GM20000 (cell line): ENCODE measurements around the gene NDUFS6.
"Not testable (repeated sequence)": the region's sequence is repeated elsewhere in the genome, so short reads cannot be mapped to it uniquely, and the experiment has no call there.

Experiments used
- DNase-seq: peaks from one replicate; pipeline ENCODE4 v3.0.0; 2012; ENCODE audit warnings: low spot score
- TF ChIP-seq, protein P1 (sequence below): IDR thresholded peaks from 2 replicates; pipeline ENCODE4 v1.5.1; 2012; ENCODE audit warnings: mild to moderate bottlenecking, control low read depth; ENCODE audit errors: extremely low read depth, missing control alignments

The NDUFS6 gene

GRCh38 chr5:1840071-1840547 lies 38.9 kb downstream of the NDUFS6 start:
- DNase-seq = no peak
- TF ChIP-seq, protein P1, sequence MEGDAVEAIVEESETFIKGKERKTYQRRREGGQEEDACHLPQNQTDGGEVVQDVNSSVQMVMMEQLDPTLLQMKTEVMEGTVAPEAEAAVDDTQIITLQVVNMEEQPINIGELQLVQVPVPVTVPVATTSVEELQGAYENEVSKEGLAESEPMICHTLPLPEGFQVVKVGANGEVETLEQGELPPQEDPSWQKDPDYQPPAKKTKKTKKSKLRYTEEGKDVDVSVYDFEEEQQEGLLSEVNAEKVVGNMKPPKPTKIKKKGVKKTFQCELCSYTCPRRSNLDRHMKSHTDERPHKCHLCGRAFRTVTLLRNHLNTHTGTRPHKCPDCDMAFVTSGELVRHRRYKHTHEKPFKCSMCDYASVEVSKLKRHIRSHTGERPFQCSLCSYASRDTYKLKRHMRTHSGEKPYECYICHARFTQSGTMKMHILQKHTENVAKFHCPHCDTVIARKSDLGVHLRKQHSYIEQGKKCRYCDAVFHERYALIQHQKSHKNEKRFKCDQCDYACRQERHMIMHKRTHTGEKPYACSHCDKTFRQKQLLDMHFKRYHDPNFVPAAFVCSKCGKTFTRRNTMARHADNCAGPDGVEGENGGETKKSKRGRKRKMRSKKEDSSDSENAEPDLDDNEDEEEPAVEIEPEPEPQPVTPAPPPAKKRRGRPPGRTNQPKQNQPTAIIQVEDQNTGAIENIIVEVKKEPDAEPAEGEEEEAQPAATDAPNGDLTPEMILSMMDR = no peak

GRCh38 chr5:1840741-1841521 lies 39.7 kb downstream of the NDUFS6 start:
- DNase-seq = no peak
- TF ChIP-seq, protein P1 = no peak

DNA sequence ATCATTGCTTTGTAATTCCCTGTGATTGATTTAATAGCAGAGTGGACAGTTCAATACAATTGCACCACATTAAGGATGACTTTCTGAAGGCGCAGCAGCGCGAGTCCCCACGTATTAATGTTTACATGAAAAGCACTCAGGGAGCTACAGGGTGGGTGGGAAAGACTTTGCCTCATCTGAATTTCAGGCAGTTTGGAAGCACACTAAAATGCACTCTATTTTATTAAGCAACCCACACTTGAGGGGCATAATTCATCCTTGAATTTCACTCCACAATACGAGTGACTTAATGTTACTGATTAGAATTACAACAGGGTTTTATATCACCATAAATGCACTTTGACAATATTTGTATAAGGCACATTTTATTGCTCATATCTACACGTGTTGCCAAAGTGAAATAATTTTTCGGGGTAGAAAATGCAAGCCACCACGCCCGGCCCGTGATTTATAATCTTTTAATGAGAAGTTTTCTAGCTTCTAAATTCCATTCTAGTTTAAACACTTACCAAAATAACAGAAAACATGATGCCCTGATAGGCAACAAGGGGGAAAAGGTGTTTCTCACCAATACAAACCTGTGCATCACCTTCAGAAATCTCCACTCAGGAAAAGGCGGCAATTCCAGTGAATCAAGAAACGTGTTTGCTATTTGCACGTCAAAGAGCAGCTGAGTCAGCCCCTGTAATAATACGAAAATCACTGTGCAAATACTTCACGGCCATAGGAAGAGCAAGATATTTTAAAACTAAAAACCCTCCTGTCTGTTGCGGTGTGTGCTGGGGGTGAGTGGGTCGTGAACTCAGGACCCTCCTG lies 41.0 kb downstream of the NDUFS6 start:
- no peak for DNase-seq
- TF ChIP-seq, protein P1 = no peak

DNA sequence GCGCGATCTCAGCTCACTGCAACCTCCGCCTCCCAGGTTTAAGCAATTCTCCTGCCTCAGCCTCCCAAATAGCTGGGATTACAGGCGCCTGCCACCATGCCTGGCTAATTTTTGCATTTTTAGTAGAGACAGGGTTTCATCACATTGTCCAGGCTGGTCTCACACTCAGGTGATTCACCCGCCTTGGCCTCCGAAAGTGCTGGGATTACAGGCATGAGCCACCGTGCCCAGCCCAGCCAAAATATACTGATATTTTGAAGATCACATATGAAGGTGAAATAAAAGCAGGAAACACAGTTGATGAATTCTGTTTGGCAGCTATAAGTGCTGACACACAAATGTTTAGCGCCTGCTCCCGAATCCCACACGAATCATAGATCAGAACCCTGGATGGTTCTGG lies 42.6 kb downstream of the NDUFS6 start:
- DNase-seq = not testable (repeated sequence)

DNA sequence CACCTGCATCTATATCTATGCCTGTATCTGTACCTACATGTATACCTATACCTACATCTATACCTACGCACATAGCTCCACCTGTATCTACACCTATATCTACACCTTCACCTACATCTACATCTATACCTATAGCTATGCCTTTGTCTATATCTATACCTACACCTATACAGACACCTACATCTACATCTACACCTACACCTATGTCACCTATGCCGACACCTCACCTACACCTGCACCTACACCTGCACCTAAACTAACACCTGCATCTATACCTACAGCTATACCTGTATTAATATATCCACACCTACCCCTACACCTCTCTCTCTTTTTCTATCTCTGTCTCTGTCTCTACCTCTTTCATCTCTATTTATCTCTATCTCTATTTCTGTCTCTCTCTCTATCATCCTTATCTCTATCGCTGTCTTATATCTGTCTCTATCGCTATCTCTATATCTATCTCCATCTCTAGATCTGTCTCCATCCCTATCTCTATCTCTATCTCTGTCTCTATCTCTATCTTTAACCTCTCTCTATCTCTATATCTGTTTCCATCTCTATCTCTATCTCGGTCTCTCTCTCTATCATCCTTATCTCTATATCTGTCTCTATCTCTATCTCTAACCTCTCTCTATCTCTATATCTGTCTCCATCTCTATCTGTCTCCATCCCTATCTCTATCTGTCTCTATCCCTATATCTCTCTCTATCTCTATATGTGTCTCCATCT lies 43.7 kb downstream of the NDUFS6 start:
- no peak for DNase-seq

GRCh38 chr5:1845696-1846095 lies 44.5 kb downstream of the NDUFS6 start:
- DNase-seq = no peak
- TF ChIP-seq, protein P1 = no peak

More for the DNA sequence above, 43.7 kb downstream of the NDUFS6 start:
- TF ChIP-seq, protein P1 = no peak

DNA sequence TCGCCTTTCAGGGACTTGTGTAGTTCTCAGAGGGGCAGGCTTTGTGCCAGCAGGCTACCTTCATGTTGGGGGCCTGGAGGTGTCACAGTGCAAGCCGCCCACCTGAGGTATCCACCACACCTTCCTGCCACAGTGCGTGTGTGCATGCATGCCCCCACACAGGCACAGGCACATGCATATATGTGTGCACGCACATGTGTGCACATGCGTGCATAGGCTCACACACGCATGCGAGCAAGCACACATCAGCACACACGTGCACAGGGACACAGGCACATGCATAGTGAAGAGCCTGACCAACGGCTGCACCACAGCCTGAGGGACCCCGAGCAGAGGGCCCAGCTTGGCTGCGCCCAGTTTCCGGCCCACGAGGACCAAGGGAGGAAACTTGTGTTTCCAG lies 45.4 kb downstream of the NDUFS6 start:
- no peak for DNase-seq
- TF ChIP-seq, protein P1 = no peak
